Measurements from ENCODE around the gene SPAG16. TPM values are rescaled to one million over a fixed set of nuclear protein-coding genes. Genes with fewer than 3 reads are reported as not detected.

SPAG16 gene
- total RNA-seq, 2 donors from 2014 or later, result 27.1 to 29.2 TPM

DNA sequence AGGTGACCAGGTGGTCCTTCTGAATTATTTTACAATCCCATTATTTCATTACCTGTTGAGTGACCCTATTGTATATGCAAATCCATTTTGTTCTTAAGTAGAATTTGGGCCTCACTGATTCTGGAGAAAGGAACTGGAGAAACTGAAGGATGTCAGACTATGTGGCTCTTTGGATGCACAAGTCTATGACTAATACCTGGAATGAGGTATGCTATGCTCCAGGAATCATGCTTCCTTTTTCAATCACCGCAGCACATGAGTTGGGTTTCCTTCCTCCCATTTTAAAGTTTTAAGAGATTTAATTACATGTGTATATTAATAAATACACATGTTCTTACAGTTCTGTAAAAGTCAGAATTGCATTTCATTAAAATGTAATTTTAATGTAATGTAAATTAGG lies 872.7 kb downstream of the SPAG16 start:
- intact Hi-C loops (cut with DNase I), result no loop called here
- 92% methylated on average over 1 of the region's 1 CpG for WGBS
- no peaks in the 10 kb centered on the region for H3K9me3 ChIP-seq
- H3K36me3 ChIP-seq, result no peaks in the 10 kb centered on the region
- H3K27ac ChIP-seq, result no peak overlapping the region
- H3K27me3 ChIP-seq (replicated peaks; ENCODE audit: insufficient read depth), result no peaks in the 10 kb centered on the region
- no peak for DNase-seq (ENCODE audit: low spot score)
- H3K4me1 ChIP-seq (replicated peaks), result no peaks in the 10 kb centered on the region
- TF ChIP-seq POLR2AphosphoS5 (IDR thresholded peaks at IDR 0.05) (no peak), POLR2A (IDR thresholded peaks at IDR 0.05) (no peak)
- TF ChIP-seq, protein P1, sequence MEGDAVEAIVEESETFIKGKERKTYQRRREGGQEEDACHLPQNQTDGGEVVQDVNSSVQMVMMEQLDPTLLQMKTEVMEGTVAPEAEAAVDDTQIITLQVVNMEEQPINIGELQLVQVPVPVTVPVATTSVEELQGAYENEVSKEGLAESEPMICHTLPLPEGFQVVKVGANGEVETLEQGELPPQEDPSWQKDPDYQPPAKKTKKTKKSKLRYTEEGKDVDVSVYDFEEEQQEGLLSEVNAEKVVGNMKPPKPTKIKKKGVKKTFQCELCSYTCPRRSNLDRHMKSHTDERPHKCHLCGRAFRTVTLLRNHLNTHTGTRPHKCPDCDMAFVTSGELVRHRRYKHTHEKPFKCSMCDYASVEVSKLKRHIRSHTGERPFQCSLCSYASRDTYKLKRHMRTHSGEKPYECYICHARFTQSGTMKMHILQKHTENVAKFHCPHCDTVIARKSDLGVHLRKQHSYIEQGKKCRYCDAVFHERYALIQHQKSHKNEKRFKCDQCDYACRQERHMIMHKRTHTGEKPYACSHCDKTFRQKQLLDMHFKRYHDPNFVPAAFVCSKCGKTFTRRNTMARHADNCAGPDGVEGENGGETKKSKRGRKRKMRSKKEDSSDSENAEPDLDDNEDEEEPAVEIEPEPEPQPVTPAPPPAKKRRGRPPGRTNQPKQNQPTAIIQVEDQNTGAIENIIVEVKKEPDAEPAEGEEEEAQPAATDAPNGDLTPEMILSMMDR (IDR thresholded peaks at IDR 0.05), result no peak
- H3K4me3 ChIP-seq, result no peak overlapping the region

DNA sequence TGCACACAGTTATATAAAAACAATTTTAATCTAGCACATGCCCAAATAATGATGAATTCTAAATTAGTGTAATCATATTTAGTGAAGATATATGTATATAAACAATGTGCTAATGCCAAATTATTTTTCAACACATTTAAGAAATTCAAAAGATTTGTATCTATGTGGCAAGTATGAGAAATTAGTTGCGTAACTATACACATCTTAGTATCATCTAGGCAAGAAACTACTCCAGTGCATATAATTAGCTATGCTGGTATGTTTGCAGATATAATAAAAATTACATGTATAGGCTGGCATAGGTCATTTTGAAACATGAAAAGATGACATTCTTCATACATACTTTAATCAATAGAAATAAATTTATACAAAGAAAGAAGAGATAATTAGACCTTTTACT lies 874.6 kb downstream of the SPAG16 start:
- intact Hi-C loops (cut with DNase I), result no loop called here
- H3K9me3 ChIP-seq, result no peaks in the 10 kb centered on the region
- DNase-seq (ENCODE audit: low spot score), result no peak
- H3K4me3 ChIP-seq, result no peak overlapping the region
- H3K4me1 ChIP-seq (replicated peaks), result no peaks in the 10 kb centered on the region
- no peaks in the 10 kb centered on the region for H3K27me3 ChIP-seq (replicated peaks; ENCODE audit: insufficient read depth)
- H3K27ac ChIP-seq, result no peak overlapping the region
- WGBS, result 89% methylated on average over 1 of the region's 1 CpG
- H3K36me3 ChIP-seq, result no peaks in the 10 kb centered on the region
- no peak for TF ChIP-seq POLR2A (IDR thresholded peaks at IDR 0.05)
- TF ChIP-seq, protein P1 (IDR thresholded peaks at IDR 0.05), result no peak
- no peak for TF ChIP-seq POLR2AphosphoS5 (IDR thresholded peaks at IDR 0.05)

DNA sequence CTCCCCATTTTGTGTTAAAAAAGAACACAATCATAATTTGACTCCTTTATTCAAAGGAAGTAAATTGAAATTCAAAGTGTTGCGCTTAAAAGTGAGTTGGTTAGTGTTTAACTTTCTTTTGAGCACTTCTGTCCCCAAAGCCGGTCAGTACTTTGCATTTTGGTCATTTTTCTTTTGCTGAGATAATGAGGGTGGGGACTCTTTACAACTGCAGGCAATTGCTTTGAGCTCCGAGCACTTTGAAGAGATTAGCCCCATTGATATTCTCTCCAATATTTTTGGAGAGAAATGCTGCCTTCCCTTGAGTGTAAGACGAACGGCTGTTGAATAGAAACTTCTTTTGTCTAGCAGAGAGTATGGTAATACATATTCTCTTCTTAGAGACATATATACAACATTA lies 885.0 kb downstream of the SPAG16 start:
- H3K4me3 ChIP-seq, result no peak overlapping the region
- H3K4me1 ChIP-seq (replicated peaks), result no peaks in the 10 kb centered on the region
- no peak for DNase-seq (ENCODE audit: low spot score)
- no peaks in the 10 kb centered on the region for H3K27me3 ChIP-seq (replicated peaks; ENCODE audit: insufficient read depth)
- H3K36me3 ChIP-seq, result no peaks in the 10 kb centered on the region
- TF ChIP-seq POLR2A (IDR thresholded peaks at IDR 0.05) (no peak), POLR2AphosphoS5 (IDR thresholded peaks at IDR 0.05) (no peak)
- TF ChIP-seq, protein P1 (IDR thresholded peaks at IDR 0.05), result no peak
- WGBS, result 80% methylated on average over 5 of the region's 5 CpGs
- intact Hi-C loops (cut with DNase I), result no loop called here
- H3K9me3 ChIP-seq, result no peaks in the 10 kb centered on the region
- no peak overlapping the region for H3K27ac ChIP-seq

DNA sequence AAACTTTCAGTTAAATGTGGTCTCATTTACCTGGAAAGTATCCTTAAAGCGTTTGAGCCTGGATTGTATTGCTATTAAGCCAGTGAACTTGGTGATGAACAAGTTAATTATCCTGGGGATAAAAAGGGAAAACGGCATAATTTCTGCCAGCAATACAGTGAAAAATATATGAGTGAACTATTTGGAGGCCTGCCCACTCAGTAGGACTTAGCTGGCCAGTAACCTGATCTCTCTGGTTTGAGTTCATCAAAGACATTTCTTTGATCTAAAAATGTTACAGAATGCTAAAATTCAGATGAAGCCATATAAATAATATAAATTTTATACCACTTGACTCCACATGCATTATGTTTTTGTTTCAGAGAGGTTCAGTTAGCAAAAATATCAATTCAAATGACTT lies 885.5 kb downstream of the SPAG16 start:
- TF ChIP-seq POLR2AphosphoS5 (IDR thresholded peaks at IDR 0.05) (no peak), POLR2A (IDR thresholded peaks at IDR 0.05) (no peak)
- TF ChIP-seq, protein P1 (IDR thresholded peaks at IDR 0.05), result no peak
- no peak overlapping the region for H3K27ac ChIP-seq
- no peaks in the 10 kb centered on the region for H3K4me1 ChIP-seq (replicated peaks)
- WGBS, result 40% methylated on average over 2 of the region's 2 CpGs
- H3K9me3 ChIP-seq, result no peaks in the 10 kb centered on the region
- intact Hi-C loops (cut with DNase I), result no loop called here
- no peak overlapping the region for H3K4me3 ChIP-seq
- DNase-seq (ENCODE audit: low spot score), result no peak
- no peaks in the 10 kb centered on the region for H3K27me3 ChIP-seq (replicated peaks; ENCODE audit: insufficient read depth)
- H3K36me3 ChIP-seq, result no peaks in the 10 kb centered on the region

DNA sequence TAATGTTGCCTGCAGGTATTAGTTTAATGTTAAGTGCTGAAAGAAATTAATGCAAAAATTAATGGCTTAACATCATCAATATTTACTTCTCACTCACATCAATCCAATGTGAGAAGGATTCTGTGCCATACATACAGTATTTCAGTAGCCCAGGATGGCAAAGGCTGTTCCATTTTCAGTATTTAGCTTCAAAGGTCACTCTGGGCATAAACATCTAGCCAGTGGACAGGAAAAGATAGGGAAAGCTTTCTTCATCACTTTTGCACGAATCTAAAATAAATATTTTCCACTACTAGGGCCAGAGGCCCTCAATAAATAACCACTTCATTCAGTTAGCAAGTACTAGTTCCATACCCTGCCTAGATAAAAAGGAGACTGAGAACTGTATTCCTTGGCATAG lies 890.3 kb downstream of the SPAG16 start:
- H3K27me3 ChIP-seq (replicated peaks; ENCODE audit: insufficient read depth), result no peaks in the 10 kb centered on the region
- TF ChIP-seq POLR2A (IDR thresholded peaks at IDR 0.05) (no peak), POLR2AphosphoS5 (IDR thresholded peaks at IDR 0.05) (no peak)
- TF ChIP-seq, protein P1 (IDR thresholded peaks at IDR 0.05), result no peak
- intact Hi-C loops (cut with DNase I), result no loop called here
- H3K27ac ChIP-seq, result no peak overlapping the region
- H3K4me1 ChIP-seq (replicated peaks), result no peaks in the 10 kb centered on the region
- H3K4me3 ChIP-seq, result no peak overlapping the region
- H3K9me3 ChIP-seq, result no peaks in the 10 kb centered on the region
- 64% methylated on average over 1 of the region's 1 CpG for whole genome bisulfite sequencing
- no peaks in the 10 kb centered on the region for H3K36me3 ChIP-seq
- no peak for DNase-seq (ENCODE audit: low spot score)

All from prostate gland (tissue), 2 donors.